GM21390 (cell line): Measurements from ENCODE around the gene PROC.

ENCODE experiments used
- ATAC-seq: cut with Tn5 transposase; IDR thresholded peaks from one replicate; pipeline ENCODE4 v1.9.1; 2021; ENCODE audit not compliant: unreplicated experiment

The PROC gene

GRCh38 chr2:127418300-127419111 lies at the start of gene PROC:
TSS of gene PROC (plus strand) at chr2:127418427. CDS start at chr2:127419943, 1,516 bp downstream.
- no peak for ATAC-seq

DNA sequence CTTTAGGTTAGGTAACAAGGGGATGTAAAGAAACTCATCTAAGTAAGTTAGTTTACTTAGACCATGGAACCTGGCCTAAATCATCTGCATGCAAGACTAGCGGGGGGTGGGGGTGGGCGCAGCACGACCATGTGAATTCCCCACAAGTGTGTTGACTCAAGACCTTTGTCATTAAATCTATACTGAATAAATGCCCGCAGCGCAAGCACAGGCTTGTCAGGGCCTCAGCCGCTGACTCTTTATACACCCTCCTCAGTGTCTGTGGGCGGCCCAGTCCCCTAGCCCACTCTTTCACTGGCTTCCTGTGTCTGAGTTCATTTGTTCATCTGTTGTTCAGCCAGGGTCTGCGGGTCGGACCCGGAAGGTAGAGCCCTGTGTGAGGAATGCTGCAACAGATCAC lies 48.2 kb upstream of the PROC start:
- no peak for ATAC-seq

GRCh38 chr2:127371037-127371436 lies 47.2 kb upstream of the PROC start:
- ATAC-seq, result no peak

GRCh38 chr2:127373362-127374083 lies 44.7 kb upstream of the PROC start:
- ATAC-seq, result no peak

GRCh38 chr2:127376257-127376656 lies 42.0 kb upstream of the PROC start:
- ATAC-seq, result no peak

DNA sequence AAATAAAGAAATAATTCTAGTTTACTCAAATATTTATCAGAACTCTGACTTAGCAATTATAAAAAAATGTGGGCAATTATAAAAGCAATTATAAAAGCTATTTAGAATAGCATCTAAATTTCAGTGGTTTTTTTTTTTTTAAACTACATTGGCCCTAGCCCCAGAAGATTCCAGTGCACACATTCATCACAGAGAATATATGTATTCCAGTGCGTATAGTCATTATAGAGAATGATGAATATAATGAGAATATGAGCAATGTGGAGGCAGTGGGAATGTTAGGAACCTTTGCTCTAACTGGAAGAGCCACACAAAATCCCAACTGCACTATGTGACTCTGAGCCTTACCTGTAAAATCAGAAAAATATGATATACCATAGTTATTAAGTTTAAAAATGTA lies 41.0 kb upstream of the PROC start:
- ATAC-seq, result no peak

- no peak for ATAC-seq
These were observed 39.5 kb upstream of the PROC start for GRCh38 chr2:127378720-127379119.

- no peak for ATAC-seq
These were observed 38.4 kb upstream of the PROC start for GRCh38 chr2:127379712-127380355.

GRCh38 chr2:127381762-127382161 lies 36.5 kb upstream of the PROC start:
- no peak for ATAC-seq

DNA sequence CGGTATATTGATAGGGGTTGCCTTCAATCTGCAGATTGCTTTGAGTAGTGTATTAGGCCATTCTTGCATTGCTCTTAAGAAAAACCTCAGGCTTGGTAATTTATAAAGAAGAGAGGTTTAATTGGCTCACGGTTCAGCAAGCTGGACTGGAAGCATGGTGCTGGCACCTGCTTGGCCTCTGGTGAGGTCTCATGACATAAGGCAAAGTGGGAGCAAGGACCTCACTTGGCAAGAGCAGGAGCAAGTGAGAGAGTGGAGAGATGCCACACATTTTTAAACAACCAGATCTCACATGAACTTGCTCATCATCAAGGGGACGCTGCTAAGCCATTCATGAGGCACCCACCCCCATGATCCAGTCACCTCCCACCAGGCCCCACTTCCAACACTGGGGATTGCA lies 35.4 kb upstream of the PROC start:
- ATAC-seq, result no peak

DNA sequence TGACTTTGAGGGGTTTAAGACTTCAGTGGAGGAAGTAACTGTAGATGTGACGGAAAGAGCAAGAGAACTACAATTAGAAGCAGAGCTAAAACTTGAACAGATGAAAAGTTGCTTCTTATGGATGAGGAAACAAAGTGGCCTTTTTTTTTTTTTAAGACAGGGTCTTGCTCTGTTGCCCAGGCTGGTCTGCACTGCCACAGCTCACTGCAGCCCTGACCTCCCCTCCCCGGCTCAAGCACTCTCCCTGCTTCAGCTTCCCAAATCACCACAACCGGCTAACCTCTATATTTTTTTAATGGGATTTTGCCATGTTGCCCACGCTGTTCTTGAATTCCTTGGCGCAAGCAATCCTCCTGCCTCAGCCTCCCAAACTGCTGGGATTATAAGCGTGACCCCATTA lies 33.7 kb upstream of the PROC start:
- ATAC-seq, result no peak

DNA sequence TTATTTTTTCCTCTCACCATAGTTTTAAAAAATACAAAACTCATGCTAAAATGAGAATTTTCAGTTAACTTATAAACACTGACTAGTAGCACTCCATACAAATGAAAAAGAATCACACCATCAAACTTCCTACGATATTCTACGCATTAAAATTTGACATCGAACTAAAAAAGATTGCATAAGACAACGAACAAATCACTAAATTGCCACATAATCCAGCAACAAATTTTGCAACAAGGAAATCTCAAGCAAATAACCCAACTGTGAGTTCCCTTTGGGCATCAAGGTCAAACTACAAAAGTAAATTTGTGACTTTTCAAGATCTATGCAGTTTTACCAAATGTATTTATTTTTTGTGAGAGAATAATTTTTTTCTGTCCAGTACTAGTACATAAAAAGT lies 32.0 kb upstream of the PROC start:
- ATAC-seq, result no peak

GRCh38 chr2:127386764-127387654 lies 31.2 kb upstream of the PROC start:
- ATAC-seq, result peak; percentile 59

GRCh38 chr2:127387655-127388422 lies 30.4 kb upstream of the PROC start, which contains the start of gene MAP3K2:
TSS of gene MAP3K2 (minus strand) at chr2:127387975. CDS start at chr2:127343129, 44,846 bp downstream.
- peak; percentile 70 for ATAC-seq

DNA sequence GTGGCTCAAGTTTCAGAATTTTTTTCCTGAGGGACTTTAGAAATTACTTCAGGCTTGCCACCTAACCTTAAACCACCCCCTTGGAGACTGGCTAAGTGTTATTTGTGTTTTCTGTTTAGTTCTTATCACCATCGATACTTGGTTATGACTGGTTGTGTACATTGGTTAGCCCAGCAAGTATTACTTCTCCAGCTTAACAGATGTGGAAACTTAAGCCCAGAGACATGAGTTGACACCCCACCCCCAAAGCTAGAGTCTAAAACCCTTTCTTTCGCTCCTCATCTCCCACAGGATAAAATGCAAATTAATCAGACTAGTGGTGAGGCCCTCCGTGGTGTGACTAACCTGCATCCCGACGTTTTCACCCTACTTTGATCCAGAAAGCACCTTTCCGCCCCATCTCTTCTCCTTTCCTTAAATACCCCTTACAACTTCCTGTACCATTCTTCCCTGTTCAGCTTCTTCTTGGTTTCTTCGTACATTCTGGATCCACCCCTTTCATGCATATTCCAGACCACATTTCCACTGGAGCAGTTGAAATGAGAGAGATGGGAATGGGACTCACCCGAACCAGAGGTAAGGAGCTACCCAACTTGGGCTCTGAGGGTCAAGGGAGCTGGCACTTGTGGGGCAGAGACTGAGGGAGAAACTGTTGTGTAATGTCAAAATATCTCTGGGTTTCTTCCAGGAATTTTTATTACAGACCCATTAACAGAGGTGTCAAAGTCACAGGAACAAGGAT lies 29.6 kb upstream of the PROC start:
- peak; percentile 13 for ATAC-seq

DNA sequence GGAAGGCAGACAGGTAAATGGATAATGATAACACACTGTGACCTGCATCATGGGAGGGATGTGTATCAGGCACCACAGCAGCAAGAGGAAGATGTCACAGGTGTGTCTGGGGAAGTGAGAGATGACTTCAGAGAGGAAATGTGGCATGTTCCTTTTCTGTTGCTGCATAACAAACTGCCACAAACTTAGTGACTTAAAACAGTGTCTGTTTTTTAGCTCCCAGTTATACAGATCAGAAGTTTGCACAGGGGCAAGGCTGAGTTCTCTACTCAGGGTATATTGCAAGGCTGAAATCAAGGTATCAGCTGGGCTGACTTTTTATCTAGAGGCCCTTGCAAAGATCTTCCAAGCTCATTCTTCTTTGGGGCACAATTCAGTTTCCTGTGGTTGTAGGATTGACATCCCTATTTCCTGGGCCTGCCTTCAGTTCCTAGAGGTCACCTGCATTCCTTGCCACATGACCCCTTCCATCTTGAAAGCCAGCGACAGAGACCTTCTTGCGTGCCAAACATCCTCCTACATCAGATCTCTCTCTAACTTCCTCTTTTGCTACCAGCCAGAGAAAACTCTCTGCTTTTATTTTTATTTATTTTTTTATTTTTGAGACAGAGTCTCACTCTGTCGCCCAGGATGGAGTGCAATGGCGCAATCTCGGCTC lies 28.3 kb upstream of the PROC start:
- no peak for ATAC-seq

- no peak for ATAC-seq
These were observed 25.9 kb upstream of the PROC start for GRCh38 chr2:127392133-127392827.
